Ascending aorta (tissue), 2 donors: Measurements from ENCODE around the gene C1QTNF1. TPM values are rescaled to one million over a fixed set of nuclear protein-coding genes. Genes with fewer than 3 reads are reported as not detected.

ENCODE experiments used
- DNase-seq, 2 donors: peaks; one replicate each; pipeline ENCODE4 v3.0.0-alpha.2; 2019; ENCODE audit warnings: low spot score in 2 of 2
- H3K27ac ChIP-seq, 2 donors: fragments of 200-600 bp; sonication (generic); one replicate each; pipeline ENCODE4 v1.5.1; 2016 to 2017; ENCODE audit warnings: mild to moderate bottlenecking in 1 of 2
- H3K27me3 ChIP-seq: fragments of 200-600 bp; sonication (generic); one replicate; pipeline ENCODE4 v1.5.1; 2017
- H3K36me3 ChIP-seq, 2 donors: fragments of 200-600 bp; sonication (generic); one replicate each; pipeline ENCODE4 v1.5.1; 2016
- H3K4me1 ChIP-seq, 2 donors: fragments of 200-600 bp; sonication (generic); one replicate each; pipeline ENCODE4 v1.5.1; 2016 to 2017; ENCODE audit warnings: mild to moderate bottlenecking in 1 of 2
- H3K4me3 ChIP-seq, 2 donors: fragments of 200-600 bp; sonication (generic); one replicate each; pipeline ENCODE4 v1.5.1; 2016 to 2017; ENCODE audit warnings: mild to moderate bottlenecking in 1 of 2
- H3K9me3 ChIP-seq, 2 donors: fragments of 200-600 bp; sonication (generic); one replicate each; pipeline ENCODE4 v1.5.1; 2016
- CTCF ChIP-seq, 3 experiments: fragments of 200-600 bp in 2 of 3; fragments of 450-650 bp in 1 of 3; sonication (generic) in 2 of 3; IDR thresholded peaks; one replicate each; pipeline ENCODE4 v1.5.1; 2016 to 2019; ENCODE audit warnings: antibody characterized with exemption in 3 of 3, mild to moderate bottlenecking in 1 of 3, moderate library complexity in 1 of 3
- intact Hi-C: fragments of 100-400 bp; cut with DNase I; formaldehyde crosslinking; loops from one replicate; pipeline ENCODE4 v1.15.1; 2023
- total RNA-seq: library from RNA; depleted of rRNA; stranded (reverse); fragments of >200 nt; gene quantifications from one replicate; pipeline ENCODE4 v1.1.0, GENCODE V29; 2016

C1QTNF1 gene
- total RNA-seq, 1 donor from 2014 or later, result 435 TPM

DNA sequence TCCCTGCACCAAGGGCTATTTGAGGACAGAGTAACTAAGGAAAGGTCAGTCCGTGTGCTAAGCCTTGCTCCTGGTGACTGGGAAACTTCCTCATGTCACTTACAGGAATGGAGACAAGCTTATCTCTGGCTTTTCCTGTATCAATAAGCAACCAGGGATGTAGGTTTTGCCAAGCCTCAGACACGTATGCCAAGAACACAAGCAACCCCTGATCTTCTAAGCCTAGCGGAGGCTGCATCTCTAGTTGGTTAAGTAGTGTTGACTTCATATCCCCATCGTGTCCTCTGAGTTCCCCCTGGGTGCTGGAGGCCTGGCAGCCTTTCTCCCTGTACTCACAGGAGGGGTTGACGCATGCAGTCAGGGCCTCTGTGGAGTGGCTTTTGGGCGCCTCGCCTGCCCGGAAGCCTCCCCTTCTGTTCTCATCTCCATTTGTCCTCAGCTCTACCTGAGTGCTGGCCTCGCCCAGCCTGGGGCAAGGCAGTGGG is 1.4 kb upstream of the C1QTNF1 start:
- DNase-seq, result peak in 1 of 2 donors; percentile 90
- no peaks in the 10 kb centered on the region for H3K27me3 ChIP-seq
- H3K4me3 ChIP-seq, result peak overlapping the region in 1 of 2 donors; percentile 93
- no peaks in the 10 kb centered on the region for H3K36me3 ChIP-seq
- H3K4me1 ChIP-seq, result peaks cover 34 to 74% of the 10 kb centered on the region in 2 donors
- no peak for TF ChIP-seq CTCF (IDR thresholded peaks at IDR 0.05)
- peak overlapping the region; percentile 86 to 89 for H3K27ac ChIP-seq
- intact Hi-C loops, result loop anchor here (5.0 to 10.0 kb wide), 2 partner anchors 85 to 282 kb away; no protein-coding TSS in a partner anchor
- H3K9me3 ChIP-seq, result no peaks in the 10 kb centered on the region

GRCh38 chr17:79023180-79023705 is 726 bp upstream of the C1QTNF1 start:
- H3K4me1 ChIP-seq, result peaks cover 38 to 81% of the 10 kb centered on the region in 2 donors
- intact Hi-C loops, result loop anchor here (5.0 to 10.0 kb wide), 2 partner anchors 86 to 282 kb away; no protein-coding TSS in a partner anchor
- peak in 1 of 2 donors; percentile 73 for DNase-seq

GRCh38 chr17:79024901-79025737 is 1.1 kb downstream of the C1QTNF1 start:
- Histone ChIP-seq H3K27ac (peak overlapping the region; percentile 86 to 89), H3K4me3 (peak overlapping the region; percentile 68 to 93), H3K36me3 (no peaks in the 10 kb centered on the region), H3K27me3 (no peaks in the 10 kb centered on the region), H3K4me1 (peaks cover 38 to 69% of the 10 kb centered on the region in 2 donors), H3K9me3 (no peaks in the 10 kb centered on the region)
- intact Hi-C loops, result loop anchor here (5.0 to 10.0 kb wide), 2 partner anchors 88 to 280 kb away; no protein-coding TSS in a partner anchor
- peak in 1 of 2 donors; percentile 75 for DNase-seq
- TF ChIP-seq CTCF (IDR thresholded peaks at IDR 0.05), result no peak

More at GRCh38 chr17:79023180-79023705, 726 bp upstream of the C1QTNF1 start:
- no peaks in the 10 kb centered on the region for H3K36me3 ChIP-seq
- H3K9me3 ChIP-seq, result no peaks in the 10 kb centered on the region
- no peaks in the 10 kb centered on the region for H3K27me3 ChIP-seq
- TF ChIP-seq CTCF (IDR thresholded peaks at IDR 0.05), result no peak
- H3K27ac ChIP-seq, result peak overlapping the region; percentile 86 to 89
- H3K4me3 ChIP-seq, result peak overlapping the region; percentile 68 to 93

GRCh38 chr17:79026376-79027273 is 2.7 kb downstream of the C1QTNF1 start:
- intact Hi-C loops, result loop anchor here (10.0 kb wide), 1 partner anchor 278 kb away; no protein-coding TSS in a partner anchor
- peaks cover 30 to 54% of the 10 kb centered on the region in 2 donors for H3K4me1 ChIP-seq
- TF ChIP-seq CTCF (IDR thresholded peaks at IDR 0.05), result no peak
- no peaks in the 10 kb centered on the region for H3K36me3 ChIP-seq
- no peaks in the 10 kb centered on the region for H3K9me3 ChIP-seq
- H3K27ac ChIP-seq, result peak overlapping the region; percentile 86 to 89
- H3K4me3 ChIP-seq, result peak overlapping the region; percentile 42 to 93
- no peaks in the 10 kb centered on the region for H3K27me3 ChIP-seq
- peak in 1 of 2 donors; percentile 72 for DNase-seq
